HG03439 (cell line): ENCODE data around the gene PM20D2.

Experiments used
- ATAC-seq: cut with Tn5 transposase; IDR thresholded peaks from one replicate; pipeline ENCODE4 v1.9.1; 2021; ENCODE audit warnings: mild to moderate bottlenecking, moderate library complexity; ENCODE audit not compliant: unreplicated experiment

Gene PM20D2

GRCh38 chr6:89200706-89201215 lies 54.9 kb downstream of the PM20D2 start:
- ATAC-seq = no peak

DNA sequence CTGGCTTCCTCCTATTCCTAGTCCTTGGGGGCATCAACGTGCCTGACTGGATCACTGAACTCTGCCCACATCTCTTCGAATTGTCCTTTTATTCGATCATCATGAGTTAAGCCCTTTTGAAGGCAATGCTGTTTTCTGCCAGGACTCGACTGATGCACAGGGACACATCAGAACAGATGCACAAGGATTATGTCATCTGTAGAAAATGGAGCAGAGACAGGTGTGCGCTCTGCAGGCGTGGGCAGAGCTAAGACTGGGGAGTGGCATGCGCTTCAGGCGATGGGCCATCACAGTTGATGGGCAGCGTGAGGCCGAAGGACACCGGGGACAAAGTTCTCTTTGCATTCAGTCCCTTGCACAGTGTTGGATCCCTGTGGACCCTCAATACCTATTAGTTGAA lies 58.2 kb downstream of the PM20D2 start:
- no peak for ATAC-seq

GRCh38 chr6:89205819-89206218 lies 60.0 kb downstream of the PM20D2 start:
- ATAC-seq = no peak

- ATAC-seq = no peak
These were observed 62.7 kb downstream of the PM20D2 start for GRCh38 chr6:89208551-89208950.

DNA sequence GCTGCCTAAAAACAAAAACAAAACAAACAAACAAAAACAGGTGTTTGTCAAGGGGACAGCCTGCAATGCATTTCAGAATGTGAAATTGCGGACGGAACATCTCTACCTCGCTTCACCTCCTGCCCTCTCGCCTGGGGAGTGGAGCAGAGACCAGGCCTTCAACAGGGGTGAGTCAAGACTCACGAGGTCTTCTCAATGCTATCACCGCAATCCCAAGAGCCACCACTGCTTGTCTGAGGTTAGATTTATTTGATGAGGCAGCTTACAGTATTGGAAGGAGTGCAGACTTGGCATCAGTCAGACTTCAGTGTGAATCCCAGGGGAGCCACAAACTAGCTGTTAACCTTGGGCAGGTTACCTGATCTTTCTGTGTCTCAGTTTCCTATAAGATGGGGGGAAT lies 63.6 kb downstream of the PM20D2 start:
- no peak for ATAC-seq

DNA sequence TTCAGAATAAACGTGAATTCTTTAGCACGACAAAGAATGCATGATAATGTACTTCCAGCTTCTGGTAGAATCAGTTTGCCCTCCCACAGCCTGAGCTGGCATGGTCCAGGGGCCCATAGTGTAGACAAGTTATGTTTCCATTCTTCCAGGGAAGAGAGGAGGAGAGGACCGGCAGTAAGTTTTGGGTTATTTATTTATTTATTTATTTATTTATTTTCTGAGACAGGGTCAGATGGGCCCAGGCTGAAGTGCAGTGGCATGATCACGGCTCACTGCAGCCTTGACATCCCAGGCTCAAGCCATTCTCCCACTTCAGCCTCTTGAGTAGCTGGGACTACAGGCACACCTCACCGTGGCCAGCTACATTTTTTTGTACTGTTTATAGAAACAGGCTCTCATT lies 66.6 kb downstream of the PM20D2 start:
- no peak for ATAC-seq

DNA sequence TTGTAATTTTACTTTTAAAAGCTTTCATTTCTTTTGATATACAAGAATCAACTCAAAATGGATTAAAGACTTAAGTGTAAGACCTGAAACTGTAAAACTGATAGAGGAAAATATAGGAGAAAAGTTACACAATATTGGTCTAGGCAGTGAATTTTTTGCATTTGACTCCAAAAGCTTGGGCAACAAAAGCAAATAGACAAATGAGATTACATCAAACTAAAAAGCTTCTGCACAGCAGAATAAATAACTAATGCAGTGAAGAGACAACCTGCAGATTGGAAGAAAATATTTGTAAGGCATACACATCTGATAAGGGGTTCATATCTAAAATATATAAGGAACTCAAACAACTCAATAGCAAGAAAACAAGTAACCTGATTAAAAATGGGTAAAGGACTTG lies 68.3 kb downstream of the PM20D2 start:
- ATAC-seq = no peak
